HEK293 (cell line): Measurements from ENCODE around the gene TUFM.
A peak's percentile ranks its signal among the peaks of the same experiment; 100 is the strongest.

Source experiments
- PRDM6 ChIP-seq: fragments of 450-650 bp; formaldehyde crosslinking; IDR thresholded peaks from 2 replicates; pipeline ENCODE4 v1.5.1; 2017; ENCODE audit warnings: missing biosample characterization, missing genetic modification characterization
- ZBTB44 ChIP-seq: fragments of 450-650 bp; IDR thresholded peaks from 2 replicates; pipeline ENCODE4 v1.5.1; 2018; ENCODE audit warnings: missing biosample characterization, mild to moderate bottlenecking, missing genetic modification characterization
- ZFHX2 ChIP-seq: fragments of 450-650 bp; formaldehyde crosslinking; conservative IDR thresholded peaks from 2 replicates; pipeline ENCODE4 v1.5.1; 2016; ENCODE audit warnings: missing biosample characterization, missing genetic modification characterization
- ZNF558 ChIP-seq: fragments of 450-650 bp; formaldehyde crosslinking; IDR thresholded peaks from 2 replicates; pipeline ENCODE4 v1.5.1; 2016; ENCODE audit warnings: missing biosample characterization, missing genetic modification characterization
- ZNF560 ChIP-seq: fragments of 450-650 bp; formaldehyde crosslinking; IDR thresholded peaks from 2 replicates; pipeline ENCODE4 v1.5.1; 2017; ENCODE audit warnings: missing biosample characterization, missing genetic modification characterization, borderline replicate concordance
- ZNF561 ChIP-seq: fragments of 450-650 bp; IDR thresholded peaks from 2 replicates; pipeline ENCODE4 v1.5.1; 2018; ENCODE audit warnings: missing biosample characterization, missing genetic modification characterization, borderline replicate concordance
- ZNF580 ChIP-seq: fragments of 450-650 bp; formaldehyde crosslinking; IDR thresholded peaks from 2 replicates; pipeline ENCODE4 v1.5.1; 2016; ENCODE audit warnings: missing biosample characterization, missing genetic modification characterization
- ZNF585B ChIP-seq: fragments of 450-650 bp; formaldehyde crosslinking; IDR thresholded peaks from 2 replicates; pipeline ENCODE4 v1.5.1; 2016; ENCODE audit warnings: missing biosample characterization, missing genetic modification characterization
- ZNF639 ChIP-seq: fragments of 450-650 bp; formaldehyde crosslinking; IDR thresholded peaks from 2 replicates; pipeline ENCODE4 v1.5.1; 2016; ENCODE audit warnings: missing biosample characterization, missing genetic modification characterization
- ZNF677 ChIP-seq: fragments of 450-650 bp; IDR thresholded peaks from 2 replicates; pipeline ENCODE4 v1.5.0; 2018; ENCODE audit warnings: missing biosample characterization, mild to moderate bottlenecking, missing genetic modification characterization, moderate library complexity
- ZNF785 ChIP-seq: fragments of 450-650 bp; formaldehyde crosslinking; IDR thresholded peaks from 2 replicates; pipeline ENCODE4 v1.5.1; 2016; ENCODE audit warnings: missing biosample characterization, missing genetic modification characterization
- ZNF791 ChIP-seq: fragments of 450-650 bp; formaldehyde crosslinking; IDR thresholded peaks from 2 replicates; pipeline ENCODE4 v1.5.1; 2016; ENCODE audit warnings: missing biosample characterization, missing genetic modification characterization
- TF ChIP-seq, protein P1 (sequence below): fragments of 450-650 bp; formaldehyde crosslinking; conservative IDR thresholded peaks from 2 replicates; pipeline ENCODE4 v1.5.1; 2016; ENCODE audit warnings: low read depth, missing biosample characterization, missing genetic modification characterization
- TF ChIP-seq, protein P2 (sequence below): fragments of 450-650 bp; formaldehyde crosslinking; IDR thresholded peaks from 2 replicates; pipeline ENCODE4 v1.5.1; 2016; ENCODE audit warnings: missing biosample characterization, missing genetic modification characterization
- TF ChIP-seq, protein P3 (sequence below): fragments of 450-650 bp; formaldehyde crosslinking; IDR thresholded peaks from 2 replicates; pipeline ENCODE4 v1.5.1; 2016; ENCODE audit warnings: missing biosample characterization, missing genetic modification characterization
- TF ChIP-seq, protein P4 (sequence below): fragments of 450-650 bp; formaldehyde crosslinking; IDR thresholded peaks from 2 replicates; pipeline ENCODE4 v1.5.1; 2017; ENCODE audit warnings: missing biosample characterization, missing genetic modification characterization

The TUFM gene

GRCh38 chr16:28879841-28880588, 33.9 kb upstream of the TUFM start (continued):
- TF ChIP-seq ZNF639 (tag by site-specific recombination) = peak; percentile 42; the same call in 1 of the 2 replicates
- TF ChIP-seq ZNF585B = no peak
- TF ChIP-seq, protein P1, sequence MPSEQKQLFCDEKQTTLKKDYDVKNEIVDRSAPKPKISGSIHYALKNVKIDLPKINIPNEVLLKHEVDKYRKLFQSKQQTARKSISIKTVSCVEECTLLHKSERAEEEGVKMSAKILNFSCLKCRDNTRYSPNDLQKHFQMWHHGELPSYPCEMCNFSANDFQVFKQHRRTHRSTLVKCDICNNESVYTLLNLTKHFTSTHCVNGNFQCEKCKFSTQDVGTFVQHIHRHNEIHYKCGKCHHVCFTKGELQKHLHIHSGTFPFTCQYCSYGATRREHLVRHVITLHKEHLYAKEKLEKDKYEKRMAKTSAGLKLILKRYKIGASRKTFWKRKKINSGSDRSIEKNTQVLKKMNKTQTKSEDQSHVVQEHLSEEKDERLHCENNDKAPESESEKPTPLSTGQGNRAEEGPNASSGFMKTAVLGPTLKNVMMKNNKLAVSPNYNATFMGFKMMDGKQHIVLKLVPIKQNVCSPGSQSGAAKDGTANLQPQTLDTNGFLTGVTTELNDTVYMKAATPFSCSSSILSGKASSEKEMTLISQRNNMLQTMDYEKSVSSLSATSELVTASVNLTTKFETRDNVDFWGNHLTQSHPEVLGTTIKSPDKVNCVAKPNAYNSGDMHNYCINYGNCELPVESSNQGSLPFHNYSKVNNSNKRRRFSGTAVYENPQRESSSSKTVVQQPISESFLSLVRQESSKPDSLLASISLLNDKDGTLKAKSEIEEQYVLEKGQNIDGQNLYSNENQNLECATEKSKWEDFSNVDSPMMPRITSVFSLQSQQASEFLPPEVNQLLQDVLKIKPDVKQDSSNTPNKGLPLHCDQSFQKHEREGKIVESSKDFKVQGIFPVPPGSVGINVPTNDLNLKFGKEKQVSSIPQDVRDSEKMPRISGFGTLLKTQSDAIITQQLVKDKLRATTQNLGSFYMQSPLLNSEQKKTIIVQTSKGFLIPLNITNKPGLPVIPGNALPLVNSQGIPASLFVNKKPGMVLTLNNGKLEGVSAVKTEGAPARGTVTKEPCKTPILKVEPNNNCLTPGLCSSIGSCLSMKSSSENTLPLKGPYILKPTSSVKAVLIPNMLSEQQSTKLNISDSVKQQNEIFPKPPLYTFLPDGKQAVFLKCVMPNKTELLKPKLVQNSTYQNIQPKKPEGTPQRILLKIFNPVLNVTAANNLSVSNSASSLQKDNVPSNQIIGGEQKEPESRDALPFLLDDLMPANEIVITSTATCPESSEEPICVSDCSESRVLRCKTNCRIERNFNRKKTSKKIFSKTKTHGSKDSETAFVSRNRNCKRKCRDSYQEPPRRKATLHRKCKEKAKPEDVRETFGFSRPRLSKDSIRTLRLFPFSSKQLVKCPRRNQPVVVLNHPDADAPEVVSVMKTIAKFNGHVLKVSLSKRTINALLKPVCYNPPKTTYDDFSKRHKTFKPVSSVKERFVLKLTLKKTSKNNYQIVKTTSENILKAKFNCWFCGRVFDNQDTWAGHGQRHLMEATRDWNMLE (tag by site-specific recombination) = no peak
- TF ChIP-seq, protein P2, sequence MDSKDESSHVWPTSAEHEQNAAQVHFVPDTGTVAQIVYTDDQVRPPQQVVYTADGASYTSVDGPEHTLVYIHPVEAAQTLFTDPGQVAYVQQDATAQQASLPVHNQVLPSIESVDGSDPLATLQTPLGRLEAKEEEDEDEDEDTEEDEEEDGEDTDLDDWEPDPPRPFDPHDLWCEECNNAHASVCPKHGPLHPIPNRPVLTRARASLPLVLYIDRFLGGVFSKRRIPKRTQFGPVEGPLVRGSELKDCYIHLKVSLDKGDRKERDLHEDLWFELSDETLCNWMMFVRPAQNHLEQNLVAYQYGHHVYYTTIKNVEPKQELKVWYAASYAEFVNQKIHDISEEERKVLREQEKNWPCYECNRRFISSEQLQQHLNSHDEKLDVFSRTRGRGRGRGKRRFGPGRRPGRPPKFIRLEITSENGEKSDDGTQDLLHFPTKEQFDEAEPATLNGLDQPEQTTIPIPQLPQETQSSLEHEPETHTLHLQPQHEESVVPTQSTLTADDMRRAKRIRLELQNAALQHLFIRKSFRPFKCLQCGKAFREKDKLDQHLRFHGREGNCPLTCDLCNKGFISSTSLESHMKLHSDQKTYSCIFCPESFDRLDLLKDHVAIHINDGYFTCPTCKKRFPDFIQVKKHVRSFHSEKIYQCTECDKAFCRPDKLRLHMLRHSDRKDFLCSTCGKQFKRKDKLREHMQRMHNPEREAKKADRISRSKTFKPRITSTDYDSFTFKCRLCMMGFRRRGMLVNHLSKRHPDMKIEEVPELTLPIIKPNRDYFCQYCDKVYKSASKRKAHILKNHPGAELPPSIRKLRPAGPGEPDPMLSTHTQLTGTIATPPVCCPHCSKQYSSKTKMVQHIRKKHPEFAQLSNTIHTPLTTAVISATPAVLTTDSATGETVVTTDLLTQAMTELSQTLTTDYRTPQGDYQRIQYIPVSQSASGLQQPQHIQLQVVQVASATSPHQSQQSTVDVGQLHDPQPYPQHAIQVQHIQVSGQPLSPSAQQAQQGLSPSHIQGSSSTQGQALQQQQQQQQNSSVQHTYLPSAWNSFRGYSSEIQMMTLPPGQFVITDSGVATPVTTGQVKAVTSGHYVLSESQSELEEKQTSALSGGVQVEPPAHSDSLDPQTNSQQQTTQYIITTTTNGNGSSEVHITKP (tag by site-specific recombination) = peak; percentile 52; the same call in 1 of the 2 replicates
- no peak for TF ChIP-seq ZNF560 (tag by site-specific recombination)
- peak; percentile 73; the same call in 1 of the 2 replicates for TF ChIP-seq ZNF561 (tag by site-specific recombination)
- TF ChIP-seq PRDM6 (tag by site-specific recombination) = no peak
- no peak for TF ChIP-seq ZNF558 (tag by site-specific recombination)
- peak; percentile 71 for TF ChIP-seq ZFHX2 (tag by site-specific recombination)
- TF ChIP-seq ZNF580 (tag by site-specific recombination) = no peak
- no peak for TF ChIP-seq ZNF791 (tag by site-specific recombination)
- no peak for TF ChIP-seq ZNF677 (tag by site-specific recombination)
- TF ChIP-seq ZNF785 (tag by site-specific recombination) = no peak
- TF ChIP-seq, protein P3, sequence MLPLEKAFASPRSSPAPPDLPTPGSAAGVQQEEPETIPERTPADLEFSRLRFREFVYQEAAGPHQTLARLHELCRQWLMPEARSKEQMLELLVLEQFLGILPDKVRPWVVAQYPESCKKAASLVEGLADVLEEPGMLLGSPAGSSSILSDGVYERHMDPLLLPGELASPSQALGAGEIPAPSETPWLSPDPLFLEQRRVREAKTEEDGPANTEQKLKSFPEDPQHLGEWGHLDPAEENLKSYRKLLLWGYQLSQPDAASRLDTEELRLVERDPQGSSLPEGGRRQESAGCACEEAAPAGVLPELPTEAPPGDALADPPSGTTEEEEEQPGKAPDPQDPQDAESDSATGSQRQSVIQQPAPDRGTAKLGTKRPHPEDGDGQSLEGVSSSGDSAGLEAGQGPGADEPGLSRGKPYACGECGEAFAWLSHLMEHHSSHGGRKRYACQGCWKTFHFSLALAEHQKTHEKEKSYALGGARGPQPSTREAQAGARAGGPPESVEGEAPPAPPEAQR (tag by site-specific recombination) = no peak
- 0 out of 2 replicates have a peak, but pooled peaks have one; percentile 3 for TF ChIP-seq ZBTB44
- TF ChIP-seq, protein P4, sequence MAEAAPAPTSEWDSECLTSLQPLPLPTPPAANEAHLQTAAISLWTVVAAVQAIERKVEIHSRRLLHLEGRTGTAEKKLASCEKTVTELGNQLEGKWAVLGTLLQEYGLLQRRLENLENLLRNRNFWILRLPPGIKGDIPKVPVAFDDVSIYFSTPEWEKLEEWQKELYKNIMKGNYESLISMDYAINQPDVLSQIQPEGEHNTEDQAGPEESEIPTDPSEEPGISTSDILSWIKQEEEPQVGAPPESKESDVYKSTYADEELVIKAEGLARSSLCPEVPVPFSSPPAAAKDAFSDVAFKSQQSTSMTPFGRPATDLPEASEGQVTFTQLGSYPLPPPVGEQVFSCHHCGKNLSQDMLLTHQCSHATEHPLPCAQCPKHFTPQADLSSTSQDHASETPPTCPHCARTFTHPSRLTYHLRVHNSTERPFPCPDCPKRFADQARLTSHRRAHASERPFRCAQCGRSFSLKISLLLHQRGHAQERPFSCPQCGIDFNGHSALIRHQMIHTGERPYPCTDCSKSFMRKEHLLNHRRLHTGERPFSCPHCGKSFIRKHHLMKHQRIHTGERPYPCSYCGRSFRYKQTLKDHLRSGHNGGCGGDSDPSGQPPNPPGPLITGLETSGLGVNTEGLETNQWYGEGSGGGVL = peak; percentile 77
